RWPE2 (cell line): ENCODE data around the gene FAM25G.

Source experiments
- ATAC-seq: fragments of 200-7000 bp; cut with Tn5 transposase; 3 replicates; pipeline ENCODE4 v1.9.1; 2021; ENCODE audit warnings: low read depth
- DNase-seq: peaks from one replicate; pipeline ENCODE4 v3.0.0-alpha.2; 2020; ENCODE audit warnings: low spot score
- H3K27ac ChIP-seq: fragments of 450-650 bp; 2 replicates; pipeline ENCODE4 v1.5.1; 2017; ENCODE audit warnings: mild to moderate bottlenecking; ENCODE audit not compliant: poor library complexity, severe bottlenecking
- H3K27me3 ChIP-seq: fragments of 250-450 bp; sonication (Bioruptor Pico); 2 replicates; pipeline ENCODE4 v1.5.1; 2021; ENCODE audit warnings: mild to moderate bottlenecking, moderate library complexity; ENCODE audit not compliant: insufficient read depth, poor library complexity, severe bottlenecking
- H3K36me3 ChIP-seq: fragments of 250-450 bp; sonication (Bioruptor Pico); 2 replicates; pipeline ENCODE4 v1.5.1; 2020; ENCODE audit warnings: low read depth, mild to moderate bottlenecking, moderate library complexity
- H3K4me1 ChIP-seq: fragments of 250-450 bp; sonication (Bioruptor Pico); 2 replicates; pipeline ENCODE4 v1.5.1; 2021; ENCODE audit warnings: mild to moderate bottlenecking, moderate library complexity; ENCODE audit not compliant: insufficient read depth, poor library complexity, severe bottlenecking
- H3K4me3 ChIP-seq: fragments of 250-450 bp; sonication (Bioruptor Pico); 2 replicates; pipeline ENCODE4 v1.5.1; 2021; ENCODE audit warnings: mild to moderate bottlenecking, moderate library complexity; ENCODE audit not compliant: severe bottlenecking
- H3K9me3 ChIP-seq: fragments of 250-450 bp; sonication (Bioruptor Pico); 2 replicates; pipeline ENCODE4 v1.5.1; 2021; ENCODE audit warnings: mild to moderate bottlenecking, moderate library complexity; ENCODE audit not compliant: severe bottlenecking
- TF ChIP-seq, protein P1 (sequence below): fragments of 450-650 bp; IDR thresholded peaks from one replicate; pipeline ENCODE4 v1.5.1; 2017; ENCODE audit warnings: mild to moderate bottlenecking, moderate library complexity; ENCODE audit not compliant: poor library complexity, severe bottlenecking

FAM25G gene

DNA sequence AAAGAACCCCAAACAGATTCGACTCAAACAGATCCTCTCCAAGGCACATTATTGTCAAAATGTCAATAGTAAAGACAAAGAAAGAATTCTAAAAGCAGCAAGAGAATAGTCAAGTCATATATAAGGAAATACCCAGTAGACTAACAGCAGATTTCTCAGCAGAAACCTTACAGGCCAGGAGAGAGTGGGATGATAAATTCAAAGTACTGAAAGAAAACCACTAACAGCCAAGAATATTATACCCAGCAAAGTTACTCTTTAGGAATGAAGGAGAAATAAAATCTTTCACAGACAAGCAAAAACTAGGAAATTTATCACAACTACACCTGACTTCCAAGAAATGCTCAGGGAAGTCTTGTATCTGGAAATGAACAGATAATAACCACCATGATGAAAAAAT lies 45.8 kb downstream of the FAM25G start:
- TF ChIP-seq, protein P1, sequence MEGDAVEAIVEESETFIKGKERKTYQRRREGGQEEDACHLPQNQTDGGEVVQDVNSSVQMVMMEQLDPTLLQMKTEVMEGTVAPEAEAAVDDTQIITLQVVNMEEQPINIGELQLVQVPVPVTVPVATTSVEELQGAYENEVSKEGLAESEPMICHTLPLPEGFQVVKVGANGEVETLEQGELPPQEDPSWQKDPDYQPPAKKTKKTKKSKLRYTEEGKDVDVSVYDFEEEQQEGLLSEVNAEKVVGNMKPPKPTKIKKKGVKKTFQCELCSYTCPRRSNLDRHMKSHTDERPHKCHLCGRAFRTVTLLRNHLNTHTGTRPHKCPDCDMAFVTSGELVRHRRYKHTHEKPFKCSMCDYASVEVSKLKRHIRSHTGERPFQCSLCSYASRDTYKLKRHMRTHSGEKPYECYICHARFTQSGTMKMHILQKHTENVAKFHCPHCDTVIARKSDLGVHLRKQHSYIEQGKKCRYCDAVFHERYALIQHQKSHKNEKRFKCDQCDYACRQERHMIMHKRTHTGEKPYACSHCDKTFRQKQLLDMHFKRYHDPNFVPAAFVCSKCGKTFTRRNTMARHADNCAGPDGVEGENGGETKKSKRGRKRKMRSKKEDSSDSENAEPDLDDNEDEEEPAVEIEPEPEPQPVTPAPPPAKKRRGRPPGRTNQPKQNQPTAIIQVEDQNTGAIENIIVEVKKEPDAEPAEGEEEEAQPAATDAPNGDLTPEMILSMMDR = no peak
- no peak for ATAC-seq

DNA sequence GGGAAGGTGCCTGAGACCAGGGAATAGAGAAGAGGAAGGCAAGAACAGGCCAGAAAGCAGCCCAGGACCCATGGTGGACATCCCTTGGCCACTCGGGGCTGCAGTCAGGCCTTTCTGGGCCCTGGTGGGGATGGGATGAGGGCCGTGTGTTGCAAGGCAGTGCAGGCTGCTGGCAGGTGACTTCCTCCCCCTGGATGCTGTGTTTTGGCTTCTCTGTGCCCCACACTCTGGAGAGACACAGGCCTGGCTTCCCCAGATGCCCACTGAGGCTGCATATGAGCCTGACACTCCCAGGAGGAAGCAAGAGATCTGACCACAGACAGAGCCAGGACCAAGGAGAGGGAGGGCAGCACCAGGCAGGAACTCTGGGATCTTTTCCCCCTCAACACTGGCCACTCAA lies 47.5 kb downstream of the FAM25G start:
- H3K4me3 ChIP-seq = no peak overlapping the region
- ATAC-seq (no peak), DNase-seq (no peak)
- H3K4me1 ChIP-seq = no peaks in the 10 kb centered on the region
- no peaks in the 10 kb centered on the region for H3K27me3 ChIP-seq
- TF ChIP-seq, protein P1 = no peak
- H3K9me3 ChIP-seq = no peaks in the 10 kb centered on the region
- no peaks in the 10 kb centered on the region for H3K36me3 ChIP-seq
- H3K27ac ChIP-seq = no peak overlapping the region

More for the DNA sequence above, 45.8 kb downstream of the FAM25G start:
- Histone ChIP-seq H3K27ac (no peak overlapping the region), H3K9me3 (no peaks in the 10 kb centered on the region), H3K27me3 (no peaks in the 10 kb centered on the region), H3K36me3 (no peaks in the 10 kb centered on the region), H3K4me3 (no peak overlapping the region), H3K4me1 (no peaks in the 10 kb centered on the region)
- DNase-seq = no peak

DNA sequence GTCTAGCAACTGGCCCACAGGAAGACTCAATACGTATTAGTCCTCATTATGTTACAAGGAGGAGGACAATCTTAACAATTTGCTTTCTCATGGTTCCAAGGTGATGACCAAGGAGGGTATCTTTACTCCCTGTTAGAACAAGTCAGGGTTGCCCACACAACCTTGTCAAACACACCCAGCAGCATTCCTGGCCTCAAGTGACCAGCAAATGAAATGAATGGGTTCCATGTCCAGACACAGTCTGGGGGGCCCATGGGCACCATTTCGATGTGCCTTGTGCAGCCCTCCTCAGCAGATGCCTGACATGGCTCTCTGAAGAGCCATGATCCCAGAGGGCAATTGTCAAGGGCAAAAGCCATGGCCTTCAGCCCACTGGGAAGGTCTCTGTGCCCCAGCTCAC lies 48.4 kb downstream of the FAM25G start:
- no peaks in the 10 kb centered on the region for H3K36me3 ChIP-seq
- no peaks in the 10 kb centered on the region for H3K27me3 ChIP-seq
- DNase-seq (no peak), ATAC-seq (no peak)
- no peaks in the 10 kb centered on the region for H3K4me1 ChIP-seq
- no peak overlapping the region for H3K4me3 ChIP-seq
- no peak overlapping the region for H3K27ac ChIP-seq
- H3K9me3 ChIP-seq = no peaks in the 10 kb centered on the region
- TF ChIP-seq, protein P1 = no peak

DNA sequence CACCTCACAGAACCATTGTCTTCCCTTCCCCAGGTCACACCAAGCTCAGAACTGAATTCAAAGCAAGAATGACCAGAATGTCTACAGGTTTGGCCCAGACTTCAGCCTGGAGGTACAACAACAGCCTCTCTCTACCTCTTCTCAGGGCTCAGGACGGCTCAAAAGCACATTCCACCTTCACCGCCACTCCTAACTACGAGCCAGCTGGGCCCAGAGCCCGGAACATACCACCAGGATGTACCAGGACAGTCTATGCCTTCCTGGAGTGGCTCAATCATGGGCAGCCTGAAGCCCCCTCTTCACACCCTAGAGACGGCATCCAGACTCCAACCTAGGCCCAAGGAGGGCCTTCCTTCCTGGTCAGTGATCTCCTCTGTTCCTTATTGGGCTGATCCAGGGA lies 49.1 kb downstream of the FAM25G start:
- no peaks in the 10 kb centered on the region for H3K9me3 ChIP-seq
- H3K4me1 ChIP-seq = no peaks in the 10 kb centered on the region
- ATAC-seq (no peak), DNase-seq (no peak)
- H3K36me3 ChIP-seq = no peaks in the 10 kb centered on the region
- TF ChIP-seq, protein P1 = no peak
- no peaks in the 10 kb centered on the region for H3K27me3 ChIP-seq
- H3K27ac ChIP-seq = no peak overlapping the region
- no peak overlapping the region for H3K4me3 ChIP-seq

DNA sequence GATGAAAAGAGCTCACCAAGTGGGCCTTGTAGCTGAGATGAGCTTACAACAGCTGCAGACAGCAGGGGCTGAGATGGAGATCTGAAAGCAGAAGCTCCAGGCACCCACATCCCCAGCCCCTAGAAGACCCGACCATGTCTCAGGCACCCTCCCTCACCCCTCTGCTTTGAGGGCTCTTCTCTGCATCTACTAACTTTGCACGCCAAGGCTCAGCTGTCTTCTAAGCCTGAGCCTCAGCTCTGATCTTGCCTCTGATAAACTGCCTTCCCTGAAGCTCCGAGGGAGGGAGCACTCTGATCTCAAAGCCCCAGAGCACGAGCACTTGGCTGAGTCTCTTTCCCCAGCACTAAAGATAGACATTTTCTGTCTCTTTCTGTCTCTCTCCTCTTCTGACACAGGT lies 49.6 kb downstream of the FAM25G start:
- Histone ChIP-seq H3K4me1 (no peaks in the 10 kb centered on the region), H3K27me3 (no peaks in the 10 kb centered on the region), H3K27ac (no peak overlapping the region), H3K4me3 (no peak overlapping the region), H3K36me3 (no peaks in the 10 kb centered on the region), H3K9me3 (no peaks in the 10 kb centered on the region)
- DNase-seq (no peak), ATAC-seq (no peak)
- TF ChIP-seq, protein P1 = no peak
